Measurements from ENCODE around the gene LARP1B.
"Not testable (repeated sequence)": the region's sequence is repeated elsewhere in the genome, so short reads cannot be mapped to it uniquely, and the experiment has no call there.

Gene LARP1B

GRCh38 chr4:128247906-128248305 lies 186.8 kb downstream of the LARP1B start:
- Histone ChIP-seq H3K4me1 (ENCODE audit: low read length) (no peaks in the 10 kb centered on the region), H3K27ac (ENCODE audit: low read length) (no peak overlapping the region), H4K20me1 (ENCODE audit: insufficient read depth, low read length) (no peaks in the 10 kb centered on the region), H3K4me2 (ENCODE audit: low read length) (no peak overlapping the region), H3K9ac (ENCODE audit: low read length) (no peak overlapping the region), H3K9me3 (ENCODE audit: insufficient read depth, low read length) (0 out of 2 replicates have a peak, but pooled peaks cover 2% of the 10 kb centered on the region), H3K36me3 (replicated peaks; ENCODE audit: low read depth, low read length) (no peaks in the 10 kb centered on the region), H3K27me3 (ENCODE audit: low read depth, low read length) (no peaks in the 10 kb centered on the region), H2AFZ (ENCODE audit: low read depth, low read length) (no peak overlapping the region), H3K79me2 (ENCODE audit: low read length) (no peaks in the 10 kb centered on the region), H3K4me3 (ENCODE audit: low read length) (no peak overlapping the region)
- TF ChIP-seq EZH2phosphoT487 (IDR thresholded peaks at IDR 0.05; ENCODE audit: low read depth) (no peak), CTCF (IDR thresholded peaks at IDR 0.05; ENCODE audit: low read depth, low read length) (no peak)

GRCh38 chr4:128249787-128250668 lies 188.9 kb downstream of the LARP1B start:
- Histone ChIP-seq H3K4me1 (ENCODE audit: low read length) (no peaks in the 10 kb centered on the region), H3K4me3 (ENCODE audit: low read length) (no peak overlapping the region), H3K27me3 (ENCODE audit: low read depth, low read length) (no peaks in the 10 kb centered on the region), H3K4me2 (ENCODE audit: low read length) (no peak overlapping the region), H3K27ac (ENCODE audit: low read length) (no peak overlapping the region), H3K36me3 (replicated peaks; ENCODE audit: low read depth, low read length) (no peaks in the 10 kb centered on the region), H3K9ac (ENCODE audit: low read length) (no peak overlapping the region), H3K9me3 (ENCODE audit: insufficient read depth, low read length) (0 out of 2 replicates have a peak, but pooled peaks cover 2% of the 10 kb centered on the region), H2AFZ (ENCODE audit: low read depth, low read length) (no peak overlapping the region), H3K79me2 (ENCODE audit: low read length) (no peaks in the 10 kb centered on the region), H4K20me1 (ENCODE audit: insufficient read depth, low read length) (no peaks in the 10 kb centered on the region)
- TF ChIP-seq CTCF (IDR thresholded peaks at IDR 0.05; ENCODE audit: low read depth, low read length) (no peak), EZH2phosphoT487 (IDR thresholded peaks at IDR 0.05; ENCODE audit: low read depth) (no peak)

- Histone ChIP-seq H3K36me3 (replicated peaks; ENCODE audit: low read depth, low read length) (no peaks in the 10 kb centered on the region), H3K4me2 (ENCODE audit: low read length) (no peak overlapping the region), H3K9me3 (ENCODE audit: insufficient read depth, low read length) (no peaks in the 10 kb centered on the region), H3K4me1 (ENCODE audit: low read length) (no peaks in the 10 kb centered on the region), H3K27me3 (ENCODE audit: low read depth, low read length) (no peaks in the 10 kb centered on the region), H3K9ac (ENCODE audit: low read length) (no peak overlapping the region), H4K20me1 (ENCODE audit: insufficient read depth, low read length) (no peaks in the 10 kb centered on the region), H3K79me2 (ENCODE audit: low read length) (no peaks in the 10 kb centered on the region), H3K27ac (ENCODE audit: low read length) (no peak overlapping the region), H2AFZ (ENCODE audit: low read depth, low read length) (no peak overlapping the region), H3K4me3 (ENCODE audit: low read length) (no peak overlapping the region)
- no peak for TF ChIP-seq CTCF (IDR thresholded peaks at IDR 0.05; ENCODE audit: low read depth, low read length)
- no peak for TF ChIP-seq EZH2phosphoT487 (IDR thresholded peaks at IDR 0.05; ENCODE audit: low read depth)
Observed at GRCh38 chr4:128255906-128256305, 194.8 kb downstream of the LARP1B start.

- Histone ChIP-seq H3K36me3 (replicated peaks; ENCODE audit: low read depth, low read length) (no peaks in the 10 kb centered on the region), H3K4me1 (ENCODE audit: low read length) (no peaks in the 10 kb centered on the region), H3K27ac (ENCODE audit: low read length) (no peak overlapping the region), H3K27me3 (ENCODE audit: low read depth, low read length) (no peaks in the 10 kb centered on the region), H3K4me3 (ENCODE audit: low read length) (no peak overlapping the region), H4K20me1 (ENCODE audit: insufficient read depth, low read length) (no peaks in the 10 kb centered on the region), H3K4me2 (ENCODE audit: low read length) (no peak overlapping the region), H3K9ac (ENCODE audit: low read length) (no peak overlapping the region), H3K9me3 (ENCODE audit: insufficient read depth, low read length) (no peaks in the 10 kb centered on the region), H2AFZ (ENCODE audit: low read depth, low read length) (no peak overlapping the region), H3K79me2 (ENCODE audit: low read length) (no peaks in the 10 kb centered on the region)
- no peak for TF ChIP-seq EZH2phosphoT487 (IDR thresholded peaks at IDR 0.05; ENCODE audit: low read depth)
- no peak for TF ChIP-seq CTCF (IDR thresholded peaks at IDR 0.05; ENCODE audit: low read depth, low read length)
Observed at GRCh38 chr4:128256539-128256938, 195.4 kb downstream of the LARP1B start.

- not testable (repeated sequence) for H3K27me3 ChIP-seq (ENCODE audit: low read depth, low read length); H3K4me2 ChIP-seq (ENCODE audit: low read length); H2AFZ ChIP-seq (ENCODE audit: low read depth, low read length); H3K9ac ChIP-seq (ENCODE audit: low read length); H4K20me1 ChIP-seq (ENCODE audit: insufficient read depth, low read length); H3K79me2 ChIP-seq (ENCODE audit: low read length); H3K9me3 ChIP-seq (ENCODE audit: insufficient read depth, low read length); H3K27ac ChIP-seq (ENCODE audit: low read length); H3K4me3 ChIP-seq (ENCODE audit: low read length); H3K36me3 ChIP-seq (replicated peaks; ENCODE audit: low read depth, low read length); H3K4me1 ChIP-seq (ENCODE audit: low read length)
Observed at GRCh38 chr4:128258166-128258565, 197.1 kb downstream of the LARP1B start.

DNA sequence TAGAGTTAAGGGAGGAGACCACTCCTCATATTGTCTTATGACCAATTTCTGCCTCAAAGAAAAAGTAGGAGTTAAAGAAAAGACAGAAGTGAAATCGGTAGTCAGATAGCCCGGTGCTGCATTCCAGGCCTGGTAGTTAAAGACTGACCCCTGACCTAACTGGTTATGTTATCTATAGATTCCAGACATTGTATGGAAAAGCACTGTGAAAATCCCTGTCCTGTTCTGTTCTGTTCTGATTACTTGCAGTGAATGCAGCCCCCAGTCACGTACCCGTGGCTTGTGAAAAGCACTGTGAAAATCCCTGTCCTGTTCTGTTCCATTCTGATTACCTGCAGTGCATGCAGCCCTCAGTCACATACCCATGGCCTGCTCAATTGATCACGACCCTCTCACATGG lies 198.8 kb downstream of the LARP1B start:
- not testable (repeated sequence) for H3K27me3 ChIP-seq (ENCODE audit: low read depth, low read length); H3K4me3 ChIP-seq (ENCODE audit: low read length); H3K4me2 ChIP-seq (ENCODE audit: low read length); H3K9ac ChIP-seq (ENCODE audit: low read length); H4K20me1 ChIP-seq (ENCODE audit: insufficient read depth, low read length); H3K79me2 ChIP-seq (ENCODE audit: low read length); H3K27ac ChIP-seq (ENCODE audit: low read length); H3K9me3 ChIP-seq (ENCODE audit: insufficient read depth, low read length); H3K4me1 ChIP-seq (ENCODE audit: low read length); H2AFZ ChIP-seq (ENCODE audit: low read depth, low read length); H3K36me3 ChIP-seq (replicated peaks; ENCODE audit: low read depth, low read length)

All from OCI-LY3 (cell line).